CD4-positive, alpha-beta T cell treated with Interleukin-12 subunit alpha and Interleukin-12 subunit beta, for 1 hour (primary cell): Measurements from ENCODE around the gene RSPH10B2.
"Not testable (repeated sequence)": the region's sequence is repeated elsewhere in the genome, so short reads cannot be mapped to it uniquely, and the experiment has no call there.

Experiments
- DNase-seq: peaks from one replicate; pipeline ENCODE4 v3.0.0-alpha.2; 2020

RSPH10B2 gene

DNA sequence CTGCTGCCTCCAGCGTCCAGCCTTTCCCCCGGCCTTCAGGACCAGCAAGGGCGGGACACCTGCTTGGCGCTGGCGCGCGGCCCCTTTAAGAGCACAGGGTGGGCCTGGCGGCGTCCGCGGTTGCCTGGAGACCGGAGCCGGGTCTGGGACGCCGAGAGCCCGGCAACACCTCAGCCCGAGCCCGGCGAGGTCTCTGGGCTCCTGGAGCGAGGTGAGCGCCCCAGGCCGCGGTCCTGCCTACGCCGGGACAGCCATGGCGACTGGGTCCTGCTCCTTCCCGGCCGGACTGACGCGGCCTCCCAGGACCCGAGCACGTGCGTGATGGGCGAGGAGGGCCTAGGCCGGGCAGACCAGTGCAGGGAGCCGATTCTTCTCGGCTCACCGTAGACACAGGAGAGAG is at the start of gene RSPH10B2:
RSPH10B2 (plus strand) TSS at position 140 of the 400 bp plus-strand sequence. CDS start 3,575 bp downstream, outside the sequence.
- DNase-seq, result not testable (repeated sequence)

DNA sequence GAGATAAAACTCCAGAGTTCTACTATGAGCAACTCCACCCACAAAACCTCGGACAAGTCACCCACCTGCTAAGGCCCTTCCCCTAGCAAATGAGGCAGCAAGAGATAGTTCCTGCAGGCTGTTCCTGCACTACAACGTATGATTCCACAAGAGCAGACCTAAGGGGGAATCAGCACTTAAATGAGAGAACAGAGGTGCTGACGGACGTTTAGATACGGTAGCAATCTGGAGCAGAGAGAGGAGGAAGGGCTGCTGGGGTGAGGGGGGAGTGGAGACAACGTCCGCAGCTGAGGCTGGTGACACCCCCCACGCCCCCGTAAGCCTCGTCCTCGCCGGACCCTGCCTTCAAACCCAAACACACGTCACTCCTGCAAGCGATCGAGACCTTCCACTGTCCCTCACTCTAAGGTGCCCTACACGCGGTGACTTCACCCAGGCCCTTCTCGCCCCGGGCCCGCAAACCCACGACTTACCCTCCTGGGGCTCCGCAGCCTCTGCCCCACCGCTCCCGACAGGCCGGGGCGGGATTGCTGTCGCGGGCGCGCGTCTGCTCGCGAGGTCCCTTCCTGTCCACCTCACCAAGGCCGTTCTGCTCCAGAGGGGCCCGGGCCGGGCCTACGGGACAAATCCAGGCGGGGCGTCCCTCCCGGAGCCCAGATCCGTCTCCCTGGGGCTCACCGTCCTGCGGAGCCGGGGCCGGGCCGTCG is 47.8 kb upstream of the RSPH10B2 start:
- DNase-seq, result peak; percentile 27

GRCh38 chr7:6706666-6707407 is 47.1 kb upstream of the RSPH10B2 start, which contains the start of gene ZNF12:
TSS of gene ZNF12 (minus strand) at chr7:6706947. CDS start at chr7:6705173, 1,774 bp downstream.
- DNase-seq, result peak; percentile 96

GRCh38 chr7:6708304-6708703 is 45.6 kb upstream of the RSPH10B2 start:
- no peak for DNase-seq

DNA sequence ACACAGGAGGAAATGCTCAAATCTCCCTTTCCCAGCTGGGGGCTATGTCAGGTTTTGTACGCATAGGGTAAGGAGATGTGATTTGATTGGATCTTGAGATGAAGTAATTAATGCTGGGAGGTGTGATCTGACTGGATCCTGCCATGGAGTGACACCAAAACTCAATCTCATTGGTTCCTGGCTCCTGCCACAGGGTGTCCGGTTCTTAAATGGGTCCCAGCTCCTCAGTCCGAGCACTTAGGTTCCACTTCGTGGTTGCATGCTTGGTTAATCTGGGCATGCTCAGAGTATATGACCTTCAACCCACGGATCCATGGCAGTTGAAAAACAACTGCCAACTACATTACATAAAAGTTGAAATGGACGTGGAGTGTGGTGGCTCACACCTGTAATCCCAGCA is 44.1 kb upstream of the RSPH10B2 start:
- no peak for DNase-seq

DNA sequence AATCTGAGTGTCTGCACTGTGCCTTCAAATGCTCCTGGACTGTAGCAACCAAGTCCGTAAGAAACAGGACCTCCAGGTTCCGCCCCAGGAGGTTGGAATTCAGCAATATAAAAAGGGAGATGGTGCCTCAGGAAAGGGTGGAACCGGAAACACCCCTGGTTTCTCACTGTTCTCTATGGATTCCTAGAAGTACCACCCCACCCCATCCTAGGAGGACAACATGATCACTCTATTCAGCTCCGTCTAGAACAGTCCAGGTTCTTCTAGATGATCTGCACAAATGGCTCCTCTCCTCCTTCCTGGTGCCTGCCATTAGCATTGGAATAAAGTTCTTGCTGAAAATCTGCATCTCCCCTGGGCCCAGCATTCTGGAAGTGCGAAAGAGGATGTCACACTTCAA is 39.5 kb upstream of the RSPH10B2 start:
- no peak for DNase-seq

- not testable (repeated sequence) for DNase-seq
Observed at GRCh38 chr7:6715898-6716297, 38.0 kb upstream of the RSPH10B2 start.

GRCh38 chr7:6718124-6718523 is 35.8 kb upstream of the RSPH10B2 start:
- no peak for DNase-seq

DNA sequence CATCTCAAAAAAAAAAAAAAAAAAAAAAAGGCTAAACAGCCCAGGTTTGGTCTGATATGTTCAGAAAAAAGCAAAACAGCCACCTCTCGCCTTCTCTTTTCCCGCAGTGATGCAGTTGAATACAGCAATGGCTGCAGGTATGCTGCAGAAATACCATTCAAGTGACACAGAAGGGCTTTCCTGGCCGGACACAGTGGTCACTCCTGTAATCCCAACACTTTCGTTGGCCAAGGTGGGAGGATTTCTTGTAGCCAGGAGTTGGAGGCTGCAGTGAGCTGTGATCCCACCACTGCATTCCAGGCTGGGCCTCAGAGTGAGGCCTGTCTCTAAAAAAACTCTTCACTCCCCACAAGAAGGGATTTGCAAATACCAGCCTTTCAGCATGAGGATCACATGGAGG is 29.6 kb upstream of the RSPH10B2 start:
- DNase-seq, result not testable (repeated sequence)

GRCh38 chr7:6725003-6725402 is 28.9 kb upstream of the RSPH10B2 start:
- DNase-seq, result no peak

GRCh38 chr7:6726341-6726740 is 27.6 kb upstream of the RSPH10B2 start:
- not testable (repeated sequence) for DNase-seq

- DNase-seq, result no peak
Observed at GRCh38 chr7:6727663-6728062, 26.2 kb upstream of the RSPH10B2 start.

DNA sequence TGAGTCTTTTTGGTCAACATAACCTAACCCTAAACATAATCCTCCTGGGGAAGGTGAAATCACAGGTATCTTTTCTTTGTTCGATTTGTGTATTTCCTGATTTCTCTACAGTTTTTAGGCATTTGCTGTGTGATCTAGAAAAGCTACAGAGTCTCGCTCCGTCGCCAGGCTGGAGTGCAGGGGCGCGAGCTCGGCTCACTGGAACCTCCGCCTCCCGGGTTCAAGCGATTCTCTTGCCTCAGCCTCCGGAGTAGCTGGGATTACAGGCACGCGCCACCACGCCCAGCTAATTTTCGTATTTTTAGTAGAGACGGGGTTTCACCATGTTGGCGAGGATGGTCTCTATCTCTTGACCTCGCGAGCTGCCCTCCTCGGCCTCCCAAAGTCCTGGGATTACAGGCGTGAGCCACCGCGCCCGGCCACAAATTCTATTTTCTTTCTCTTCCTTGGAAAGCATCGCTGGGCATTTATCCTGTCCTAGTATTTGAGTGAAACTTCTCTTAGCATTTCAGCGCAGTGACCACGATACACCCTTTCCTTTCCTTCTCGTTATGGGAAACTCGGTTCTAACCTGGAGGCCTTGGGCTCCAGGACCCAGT is 24.9 kb upstream of the RSPH10B2 start:
- not testable (repeated sequence) for DNase-seq

DNA sequence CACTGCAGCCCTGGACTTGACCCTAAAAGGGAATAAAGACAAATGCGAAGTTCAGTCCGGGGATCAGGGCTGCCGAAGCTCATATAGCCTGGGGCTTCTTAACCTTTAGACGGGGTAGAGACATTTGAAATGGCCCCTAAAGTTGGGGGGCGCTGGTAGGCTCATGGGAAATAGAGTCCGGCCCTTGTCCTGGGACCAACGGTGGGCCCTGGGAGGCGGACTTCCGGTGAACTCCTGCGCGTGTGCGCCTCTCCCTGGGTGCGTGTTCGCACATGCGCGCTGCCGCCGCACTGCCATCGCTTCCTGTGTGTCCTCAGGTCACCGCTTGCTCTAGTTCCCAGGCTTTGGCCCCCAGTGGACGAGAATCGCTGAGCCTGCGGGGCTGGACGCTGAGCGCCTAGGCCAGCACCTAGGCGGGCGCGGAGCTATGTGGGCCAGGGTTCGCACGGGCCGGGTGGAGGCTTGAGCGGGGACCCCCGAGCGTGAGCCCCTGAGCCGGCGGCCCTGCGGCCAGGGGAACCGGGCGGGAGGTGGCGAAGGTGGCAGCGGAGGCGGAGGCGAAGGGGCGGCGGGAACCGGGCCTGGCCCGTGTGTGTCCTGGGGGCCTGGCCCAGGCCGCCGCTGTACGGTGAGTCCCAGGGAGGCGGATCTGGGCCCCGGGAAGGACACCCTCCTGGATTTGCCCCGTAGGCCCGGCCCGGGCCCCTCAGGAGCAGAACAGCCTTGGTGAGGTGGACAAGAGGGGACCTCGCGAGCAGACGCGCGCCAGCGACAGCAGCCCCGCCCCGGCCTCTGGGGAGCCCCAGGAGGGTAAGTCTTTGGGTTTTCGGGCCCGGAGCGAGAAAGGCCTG is 24.2 kb upstream of the RSPH10B2 start:
- peak; percentile 87 for DNase-seq

DNA sequence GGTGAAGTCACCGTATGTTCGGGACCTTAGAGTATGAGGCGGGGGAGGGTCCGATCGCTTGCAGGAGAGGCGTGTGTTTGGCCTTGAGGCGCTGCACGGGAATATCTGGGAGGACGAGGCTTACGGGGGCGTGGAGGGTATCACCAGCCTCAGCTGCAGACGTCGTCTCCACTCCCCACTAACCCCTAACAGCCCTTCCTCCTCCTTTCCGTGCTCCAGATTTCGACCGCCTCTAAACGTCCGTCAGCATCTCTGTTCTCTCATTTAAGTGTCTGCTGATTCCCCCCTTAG is 23.6 kb upstream of the RSPH10B2 start:
- no peak for DNase-seq

DNA sequence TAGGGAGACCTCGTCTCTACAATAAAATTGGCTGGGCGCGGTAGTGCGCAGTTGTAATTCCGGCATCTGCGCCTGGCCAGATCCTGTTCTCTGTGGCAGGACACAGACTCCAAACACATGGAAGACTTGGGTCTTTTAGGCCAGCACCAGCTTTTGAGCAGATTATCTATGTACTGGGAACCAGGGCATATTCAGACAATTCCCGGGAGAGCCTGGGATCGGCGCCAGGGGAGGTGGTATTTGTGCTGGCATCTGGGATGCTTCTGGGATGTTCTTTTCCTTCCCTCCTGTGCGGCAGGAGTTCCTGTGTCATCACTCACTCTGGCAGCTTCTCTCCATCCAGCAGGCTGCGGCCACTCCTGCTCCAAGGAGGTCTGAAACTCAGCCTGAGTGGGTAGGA is 15.5 kb upstream of the RSPH10B2 start:
- DNase-seq, result not testable (repeated sequence)

DNA sequence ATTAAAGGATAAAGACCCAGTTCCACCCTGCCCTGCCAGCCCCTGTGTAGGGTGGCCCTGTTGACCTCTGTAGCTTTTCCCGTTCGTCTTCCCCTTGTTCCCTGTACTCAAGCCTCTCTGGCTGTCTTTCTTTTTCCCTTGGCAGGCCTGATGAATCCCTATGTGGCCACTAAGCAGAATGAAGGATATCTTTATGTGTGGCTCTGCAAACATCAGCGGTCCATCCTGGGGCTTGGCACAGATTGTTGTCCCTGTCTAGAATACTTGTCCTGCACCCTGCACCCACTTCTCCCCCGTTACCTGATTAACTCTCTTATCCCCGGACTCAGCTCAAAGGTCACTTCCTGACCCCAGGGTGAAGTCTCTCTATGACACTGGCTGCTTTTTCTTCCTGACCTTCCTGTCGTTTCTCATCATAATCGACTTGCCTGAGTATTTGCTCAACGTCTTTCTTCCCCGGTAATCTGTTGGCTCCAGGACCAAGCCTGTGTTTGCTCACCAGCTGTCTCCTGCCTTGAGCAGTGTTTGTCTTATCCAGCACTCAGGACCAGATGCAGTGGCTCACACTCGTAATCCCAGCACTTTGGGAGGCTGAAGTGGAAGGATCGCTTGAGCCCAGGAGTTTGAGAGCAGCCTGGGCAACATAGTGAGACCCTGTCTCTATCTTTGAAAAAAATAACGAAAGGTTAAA is 9.3 kb upstream of the RSPH10B2 start:
- DNase-seq, result not testable (repeated sequence)

DNA sequence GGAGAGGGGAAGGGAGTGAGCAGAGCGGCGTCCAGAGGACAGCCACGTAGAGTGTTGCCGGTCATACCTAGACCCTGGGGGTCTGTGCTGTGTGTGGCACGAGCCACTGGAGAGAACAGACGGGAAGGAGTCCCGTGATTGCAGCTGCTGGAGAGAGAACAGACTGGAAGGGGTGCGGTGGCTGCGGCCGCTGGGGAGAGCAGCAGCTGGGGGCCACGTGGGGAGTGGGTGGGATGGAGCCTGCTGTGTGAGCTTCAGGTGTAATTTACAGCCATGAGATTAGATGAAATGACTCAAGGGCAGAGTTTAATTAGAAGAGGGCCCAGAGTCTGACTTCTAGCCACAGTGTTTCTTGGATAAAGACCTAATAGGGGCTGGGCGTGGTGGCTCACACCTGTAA is 4.6 kb upstream of the RSPH10B2 start:
- DNase-seq, result not testable (repeated sequence)

- DNase-seq, result not testable (repeated sequence)
Observed at GRCh38 chr7:6750173-6750572, 3.7 kb upstream of the RSPH10B2 start.

DNA sequence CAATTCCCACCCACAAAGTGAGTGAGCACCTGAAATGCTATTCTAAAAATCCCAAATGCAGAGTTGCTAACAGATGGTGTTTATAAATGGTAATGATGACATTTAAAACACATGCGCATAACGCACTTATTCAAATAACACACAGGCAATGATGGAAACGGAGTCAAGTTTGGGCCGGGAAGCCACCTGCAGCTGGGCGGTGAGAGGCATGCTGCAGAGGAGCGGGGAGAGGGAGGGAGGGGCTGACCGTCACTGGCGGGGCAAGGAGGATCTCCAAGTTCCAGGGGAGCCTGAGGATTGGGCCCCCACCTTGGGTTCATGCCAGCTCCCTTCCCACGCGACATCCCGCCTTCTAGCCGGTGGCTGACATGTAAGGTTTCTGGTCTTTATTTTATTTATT is 7.3 kb downstream of the RSPH10B2 start:
- DNase-seq, result not testable (repeated sequence)

DNA sequence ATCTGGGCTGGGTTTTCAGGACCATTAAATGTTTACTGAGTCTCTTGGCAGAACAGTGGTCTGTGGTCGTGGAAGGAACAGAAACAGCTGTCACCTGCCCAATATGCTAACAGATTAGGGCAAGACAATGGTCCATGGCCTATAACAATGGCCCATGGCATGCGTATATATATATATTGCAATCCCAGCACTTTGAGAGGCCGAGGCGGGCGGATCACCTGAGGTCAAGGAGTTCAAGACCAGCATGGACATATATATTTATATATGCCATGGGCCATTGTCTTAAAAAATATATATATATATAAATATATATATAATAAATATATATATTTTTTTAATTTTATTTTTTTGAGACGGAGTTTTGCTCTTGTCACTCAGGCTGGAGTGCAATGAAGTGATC is 27.7 kb downstream of the RSPH10B2 start:
- not testable (repeated sequence) for DNase-seq

DNA sequence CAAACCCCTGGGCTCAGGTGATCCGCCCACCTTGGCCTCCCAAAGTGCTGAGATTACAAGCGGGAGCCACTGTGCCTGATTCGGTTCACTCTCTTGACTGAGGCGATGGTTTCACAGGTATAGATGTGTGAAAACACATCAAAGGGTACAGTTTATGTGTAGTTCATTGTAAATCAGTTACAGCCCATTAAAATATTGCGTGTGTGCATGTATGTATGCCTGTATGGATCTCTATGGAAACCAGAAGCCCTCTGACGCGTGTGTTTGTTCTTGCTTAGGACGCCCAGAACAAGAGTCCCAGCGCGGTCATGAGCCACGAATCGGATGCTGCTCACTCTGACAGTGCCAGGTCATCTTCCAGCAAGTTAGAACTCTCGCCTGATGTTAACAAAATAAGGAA is 35.5 kb downstream of the RSPH10B2 start:
- DNase-seq, result not testable (repeated sequence)
